ENCODE measurements around the gene PCNX3. TPM values are rescaled to one million over a fixed set of nuclear protein-coding genes. Genes with fewer than 3 reads are reported as not detected.

Gene PCNX3
- total RNA-seq, 3 donors from 2014 or later (not counting 1 experiment from before 2014, with no cell fraction given) = 101 to 105 (median 102) TPM

DNA sequence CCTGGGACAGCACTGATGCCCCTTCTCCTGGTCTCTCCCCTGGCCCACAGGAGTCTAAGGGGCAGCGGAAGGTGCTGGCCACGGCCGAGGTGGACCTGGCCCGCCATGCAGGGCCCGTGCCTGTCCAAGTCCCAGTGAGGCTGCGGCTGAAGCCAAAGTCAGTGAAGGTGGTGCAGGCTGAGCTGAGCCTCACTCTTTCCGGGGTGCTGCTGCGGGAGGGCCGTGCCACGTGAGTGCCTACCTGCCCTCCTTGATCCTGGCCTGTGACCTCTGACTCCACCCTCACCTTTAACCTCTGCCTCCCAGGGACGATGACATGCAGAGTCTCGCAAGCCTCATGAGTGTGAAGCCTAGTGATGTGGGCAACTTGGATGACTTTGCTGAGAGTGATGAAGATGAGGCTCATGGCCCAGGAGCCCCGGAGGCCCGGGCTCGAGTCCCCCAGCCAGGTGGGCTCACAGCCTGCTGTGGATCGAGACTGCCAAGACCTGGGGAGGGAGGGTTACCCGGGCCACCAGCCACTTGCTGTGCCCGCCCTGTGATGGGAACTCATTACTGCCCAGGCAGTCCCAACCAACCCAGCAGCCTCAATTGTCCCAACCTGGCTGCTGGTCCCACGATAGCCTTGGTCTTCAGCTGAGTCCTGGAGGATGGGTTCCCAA, 35.4 kb upstream of the PCNX3 start:
- Mint-ChIP-seq H3K27me3 (ENCODE audit: low read depth in 2 of 2) (no peaks in the 10 kb centered on the region), H3K4me3 (no peak overlapping the region), H3K27ac (peak overlapping the region; percentile 14 to 30), H3K36me3 (no peaks in the 10 kb centered on the region), H3K9me3 (no peaks in the 10 kb centered on the region), H3K4me1 (peaks cover 30 to 62% of the 10 kb centered on the region in 2 donors)
- H3K36me3 ChIP-seq (ENCODE audit: control insufficient read depth, insufficient read depth, low read length) = peaks cover 43% of the 10 kb centered on the region
- DNase-seq = no peak
- ATAC-seq = no peak
- H3K4me1 ChIP-seq (ENCODE audit: control insufficient read depth, insufficient read depth, low read length) = peaks cover 35% of the 10 kb centered on the region
- no peak overlapping the region for H3K4me3 ChIP-seq (ENCODE audit: low read length)
- intact Hi-C loops (cut with micrococcal nuclease) = loop anchor here (10.0 kb wide), 1 partner anchor 215 kb away; no protein-coding TSS in a partner anchor
- TF ChIP-seq CTCF (IDR thresholded peaks at IDR 0.05) = no peak
- 94% methylated on average over 19 of the region's 19 CpGs for WGBS (ENCODE audit: insufficient coverage)
- H3K9me3 ChIP-seq (ENCODE audit: control insufficient read depth, insufficient read depth, low read length) = no peaks in the 10 kb centered on the region
- H3K27ac ChIP-seq (ENCODE audit: low read length) = no peak overlapping the region
- H3K27me3 ChIP-seq (ENCODE audit: control insufficient read depth, insufficient read depth, low read length) = no peaks in the 10 kb centered on the region

GRCh38 chr11:65580756-65581155, 34.8 kb upstream of the PCNX3 start:
- no peak for TF ChIP-seq CTCF (IDR thresholded peaks at IDR 0.05)
- Histone ChIP-seq H3K27me3 (ENCODE audit: control insufficient read depth, insufficient read depth, low read length) (no peaks in the 10 kb centered on the region), H3K36me3 (ENCODE audit: control insufficient read depth, insufficient read depth, low read length) (peaks cover 48% of the 10 kb centered on the region), H3K9me3 (ENCODE audit: control insufficient read depth, insufficient read depth, low read length) (no peaks in the 10 kb centered on the region), H3K4me1 (ENCODE audit: control insufficient read depth, insufficient read depth, low read length) (peaks cover 30% of the 10 kb centered on the region), H3K27ac (ENCODE audit: low read length) (no peak overlapping the region), H3K4me3 (ENCODE audit: low read length) (no peak overlapping the region)
- Mint-ChIP-seq H3K9me3 (no peaks in the 10 kb centered on the region), H3K27me3 (ENCODE audit: low read depth in 2 of 2) (no peaks in the 10 kb centered on the region), H3K4me1 (peaks cover 24 to 57% of the 10 kb centered on the region in 2 donors), H3K4me3 (no peak overlapping the region), H3K36me3 (no peaks in the 10 kb centered on the region), H3K27ac (peak overlapping the region in 1 of 2 donors; percentile 30)
- DNase-seq (no peak), ATAC-seq (no peak)
- intact Hi-C loops (cut with micrococcal nuclease) = loop anchor here (10.0 kb wide), 1 partner anchor 216 kb away; no protein-coding TSS in a partner anchor
- 89% methylated on average over 3 of the region's 8 CpGs for WGBS (ENCODE audit: insufficient coverage)

DNA sequence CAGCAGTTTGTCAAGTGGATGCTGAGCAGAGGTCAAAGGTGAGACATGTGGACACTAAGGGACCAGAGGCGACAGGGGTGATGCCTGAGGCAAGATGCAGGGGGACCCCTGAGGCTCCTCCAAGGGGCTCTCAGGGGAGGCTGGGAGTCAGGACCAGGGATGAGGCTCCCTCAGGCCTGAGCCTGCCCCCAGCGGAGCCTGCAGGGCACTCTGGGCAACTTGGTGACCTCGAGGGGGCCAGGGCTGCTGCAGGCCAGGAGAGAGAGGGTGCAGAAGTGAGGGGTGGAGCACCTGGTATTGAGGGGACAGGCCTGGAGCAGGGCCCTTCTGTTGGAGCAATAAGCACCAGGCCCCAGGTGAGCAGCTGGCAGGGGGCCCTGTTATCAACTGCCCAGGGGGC, 33.6 kb upstream of the PCNX3 start:
- H3K4me3 ChIP-seq (ENCODE audit: low read length) = no peak overlapping the region
- no peaks in the 10 kb centered on the region for H3K27me3 ChIP-seq (ENCODE audit: control insufficient read depth, insufficient read depth, low read length)
- H3K27ac Mint-ChIP-seq = peak overlapping the region; percentile 74 to 81
- DNase-seq (no peak), ATAC-seq (no peak)
- peaks cover 26% of the 10 kb centered on the region for H3K4me1 ChIP-seq (ENCODE audit: control insufficient read depth, insufficient read depth, low read length)
- no peak overlapping the region for H3K27ac ChIP-seq (ENCODE audit: low read length)
- H3K27me3 Mint-ChIP-seq (ENCODE audit: low read depth in 2 of 2) = no peaks in the 10 kb centered on the region
- peaks cover 57% of the 10 kb centered on the region for H3K36me3 ChIP-seq (ENCODE audit: control insufficient read depth, insufficient read depth, low read length)
- no peaks in the 10 kb centered on the region for H3K9me3 ChIP-seq (ENCODE audit: control insufficient read depth, insufficient read depth, low read length)
- no peak overlapping the region for H3K4me3 Mint-ChIP-seq
- H3K4me1 Mint-ChIP-seq = peaks cover 24 to 59% of the 10 kb centered on the region in 2 donors
- H3K9me3 Mint-ChIP-seq = no peaks in the 10 kb centered on the region
- intact Hi-C loops (cut with micrococcal nuclease) = loop anchor here (10.0 kb wide), 1 partner anchor 217 kb away; no protein-coding TSS in a partner anchor
- WGBS (ENCODE audit: insufficient coverage) = 96% methylated on average over 3 of the region's 3 CpGs
- no peaks in the 10 kb centered on the region for H3K36me3 Mint-ChIP-seq
- no peak for TF ChIP-seq CTCF (IDR thresholded peaks at IDR 0.05)

All from natural killer cell (primary cell).